HCT116 (cell line): ENCODE measurements around the gene NSUN3. TPM values are rescaled to one million over a fixed set of nuclear protein-coding genes. Genes with fewer than 3 reads are reported as not detected.

ENCODE experiments used
- ATAC-seq: fragments of 200-7000 bp; cut with Tn5 transposase; 2 replicates; pipeline ENCODE4 v1.9.1; 2020; ENCODE audit warnings: mild to moderate bottlenecking, moderate library complexity
- BruUV-seq: library from RNA; stranded (reverse); fragments of 400-500 nt; replicated peaks from 2 replicates; lab custom pipeline; 2021; lab: Mats Ljungman, UMichigan
- CTCF ChIA-PET: fragments of 300-600 bp; sonication (Branson Sonifier 250); formaldehyde crosslinking; loops from one replicate; lab custom pipeline; 2021; ENCODE audit warnings: antibody characterized with exemption; lab: Charles Lee
- POLR2A ChIA-PET: fragments of 300-600, 350-600 bp; sonication (Branson Sonifier 250); formaldehyde crosslinking; loops from one replicate; lab custom pipeline; 2021; ENCODE audit warnings: antibody characterized with exemption; lab: Charles Lee
- RAD21 ChIA-PET, 2 experiments: fragments of 300-600 bp; sonication (Branson Sonifier 250); formaldehyde crosslinking; loops; one replicate each; lab custom pipeline; 2023; ENCODE audit warnings: low total read pairs in 2 of 2; ENCODE audit not compliant: uncharacterized antibody in 2 of 2, unreplicated experiment in 2 of 2, low non-redundant PET in 1 of 2; lab: Charles Lee
- DNase-seq: peaks from one replicate; pipeline ENCODE4 v3.0.0-alpha.2; 2010; ENCODE audit warnings: low read depth, low spot score
- H2AFZ ChIP-seq: fragments of 200-600 bp; shearing (Covaris generic), sonication (generic); 2 replicates; pipeline ENCODE4 v1.6.1; 2017; ENCODE audit warnings: low read depth, mixed run types, mixed read lengths, antibody characterized with exemption, low read length; ENCODE audit not compliant: poor library complexity, severe bottlenecking
- H3K27ac ChIP-seq: 2 replicates; pipeline ENCODE4 v1.5.1; 2012; ENCODE audit warnings: low read depth, low read length
- H3K27me3 ChIP-seq: fragments of 200-600 bp; sonication (generic); 2 replicates; pipeline ENCODE4 v1.6.1; 2016; ENCODE audit warnings: mixed run types, low read length, mixed read lengths; ENCODE audit not compliant: insufficient read depth
- H3K36me3 ChIP-seq, 2 experiments: fragments of 200-500 bp in 1 of 2; fragments of 200-600 bp in 1 of 2; sonication (Bioruptor generic) in 1 of 2; sonication (generic) in 1 of 2; 2 replicates each; pipeline versions ENCODE4 v1.5.1 to v1.6.1; 2014 to 2016; ENCODE audit warnings: low read length in 2 of 2, inconsistent platforms in 1 of 2, mixed read lengths in 1 of 2, mixed run types in 1 of 2; ENCODE audit not compliant: insufficient read depth in 2 of 2, control insufficient read depth in 1 of 2
- H3K4me1 ChIP-seq, 2 experiments: fragments of 200-600 bp in 1 of 2; sonication (generic) in 1 of 2; 2 replicates each; pipeline versions ENCODE4 v1.5.1 to v1.6.1; 2012 to 2017; ENCODE audit warnings: low read length in 2 of 2, inconsistent platforms in 1 of 2, mild to moderate bottlenecking in 1 of 2, mixed read lengths in 1 of 2, mixed run types in 1 of 2, moderate library complexity in 1 of 2; ENCODE audit not compliant: insufficient read depth in 2 of 2, control insufficient read depth in 1 of 2
- H3K4me2 ChIP-seq: fragments of 200-600 bp; sonication (generic); 2 replicates; pipeline ENCODE4 v1.6.1; 2017; ENCODE audit warnings: mixed run types, low read length, mixed read lengths
- H3K4me3 ChIP-seq, 2 experiments: fragments of 200-600 bp in 1 of 2; sonication (generic) in 1 of 2; replicated peaks in 1 of 2; 2 replicates each; pipeline ENCODE4 v1.5.1; 2011 to 2016; ENCODE audit warnings: low read length in 2 of 2, control low read depth in 1 of 2, low read depth in 1 of 2, mild to moderate bottlenecking in 1 of 2, mixed read lengths in 1 of 2, mixed run types in 1 of 2
- H3K79me2 ChIP-seq: fragments of 200-600 bp; sonication (generic); 2 replicates; pipeline ENCODE4 v1.6.1; 2017; ENCODE audit warnings: mild to moderate bottlenecking, mixed run types, low read length, moderate library complexity, mixed read lengths; ENCODE audit not compliant: insufficient read depth
- H3K9ac ChIP-seq: fragments of 200-600 bp; sonication (generic); 2 replicates; pipeline ENCODE4 v1.6.1; 2016; ENCODE audit warnings: low read length, mixed read lengths
- H3K9me2 ChIP-seq: fragments of 200-600 bp; sonication (generic), shearing (Covaris generic); 2 replicates; pipeline ENCODE4 v1.6.1; 2017; ENCODE audit warnings: mixed run types, mild to moderate bottlenecking, moderate library complexity; ENCODE audit not compliant: insufficient read depth
- H3K9me3 ChIP-seq, 2 experiments: fragments of 200-500 bp in 1 of 2; fragments of 200-600 bp in 1 of 2; sonication (Bioruptor generic) in 1 of 2; sonication (generic) in 1 of 2; 2 replicates each; pipeline ENCODE4 v1.6.1; 2014 to 2017; ENCODE audit warnings: low read length in 2 of 2, mixed read lengths in 2 of 2, inconsistent platforms in 1 of 2, low read depth in 1 of 2, mild to moderate bottlenecking in 1 of 2, mixed run types in 1 of 2, moderate library complexity in 1 of 2; ENCODE audit not compliant: control insufficient read depth in 1 of 2, insufficient read depth in 1 of 2
- H4K20me1 ChIP-seq: fragments of 200-600 bp; sonication (generic), shearing (Covaris generic); 2 replicates; pipeline ENCODE4 v1.6.1; 2017; ENCODE audit warnings: mixed run types, mild to moderate bottlenecking, moderate library complexity; ENCODE audit not compliant: insufficient read depth
- ATF3 ChIP-seq: IDR thresholded peaks from 2 replicates; pipeline ENCODE4 v1.6.1; 2012
- CBX3 ChIP-seq: IDR thresholded peaks from 2 replicates; pipeline ENCODE4 v1.6.1; 2012; ENCODE audit warnings: low read depth
- CEBPB ChIP-seq: IDR thresholded peaks from 2 replicates; pipeline ENCODE4 v1.6.1; 2012; ENCODE audit warnings: low read depth
- ELF1 ChIP-seq: IDR thresholded peaks from 2 replicates; pipeline ENCODE4 v1.6.1; 2012; ENCODE audit warnings: low read depth, borderline replicate concordance
- EZH2phosphoT487 ChIP-seq: fragments of 200-600 bp; IDR thresholded peaks from 2 replicates; pipeline ENCODE4 v1.6.1; 2018; ENCODE audit warnings: antibody characterized with exemption, borderline replicate concordance
- FOSL1 ChIP-seq: IDR thresholded peaks from 2 replicates; pipeline ENCODE4 v1.6.1; 2012; ENCODE audit warnings: low read depth
- JUND ChIP-seq: IDR thresholded peaks from 2 replicates; pipeline ENCODE4 v1.6.1; 2012
- POLR2A ChIP-seq: IDR thresholded peaks from 2 replicates; pipeline ENCODE4 v1.7.0; 2011; ENCODE audit warnings: borderline replicate concordance; ENCODE audit not compliant: insufficient read depth, insufficient read length; ENCODE audit errors: extremely low read depth
- POLR2AphosphoS5 ChIP-seq: IDR thresholded peaks from 2 replicates; pipeline ENCODE4 v1.6.1; 2011; ENCODE audit warnings: mild to moderate bottlenecking, low read depth, low read length, moderate library complexity
- SIN3A ChIP-seq: IDR thresholded peaks from 2 replicates; pipeline ENCODE4 v1.6.1; 2012; ENCODE audit warnings: low read depth
- SP1 ChIP-seq: IDR thresholded peaks from 2 replicates; pipeline ENCODE4 v1.6.1; 2012; ENCODE audit warnings: low read depth
- SRF ChIP-seq: IDR thresholded peaks from 2 replicates; pipeline ENCODE4 v1.6.1; 2012; ENCODE audit warnings: low read depth
- TCF7L2 ChIP-seq: IDR thresholded peaks from 2 replicates; pipeline ENCODE4 v1.7.0; 2011; ENCODE audit warnings: borderline replicate concordance, inconsistent platforms; ENCODE audit not compliant: insufficient read depth, insufficient read length; ENCODE audit errors: extremely low read depth
- YY1 ChIP-seq: IDR thresholded peaks from 2 replicates; pipeline ENCODE4 v1.6.1; 2011; ENCODE audit warnings: low read length, low read depth, moderate library complexity, mild to moderate bottlenecking; ENCODE audit not compliant: insufficient replicate concordance; ENCODE audit errors: extremely low read depth
- ZFX ChIP-seq: fragments of 450-650 bp; IDR thresholded peaks from 2 replicates; pipeline ENCODE4 v1.6.1; 2017
- ZNF274 ChIP-seq: fragments of 200-500 bp; sonication (Bioruptor generic); IDR thresholded peaks from 2 replicates; pipeline ENCODE4 v1.6.1; 2014; ENCODE audit warnings: mild to moderate bottlenecking, low read depth, low read length, inconsistent platforms
- intact Hi-C: fragments of 100-400 bp; cut with micrococcal nuclease; formaldehyde crosslinking; loops from 2 replicates; pipeline ENCODE4 v1.10.0; 2022
- total RNA-seq: library from RNA; stranded (reverse); gene quantifications from one replicate; pipeline ENCODE4 v1.2.1, GENCODE V29; 2021; ENCODE audit not compliant: unreplicated experiment
- TF ChIP-seq, protein P1 (sequence below): IDR thresholded peaks from 2 replicates; pipeline ENCODE4 v1.6.1; 2012
- TF ChIP-seq, protein P2 (sequence below): IDR thresholded peaks from 2 replicates; pipeline ENCODE4 v1.6.1; 2012; ENCODE audit warnings: low read depth

The NSUN3 gene
- total RNA-seq, 1 experiment from 2014 or later = 6.6 TPM

DNA sequence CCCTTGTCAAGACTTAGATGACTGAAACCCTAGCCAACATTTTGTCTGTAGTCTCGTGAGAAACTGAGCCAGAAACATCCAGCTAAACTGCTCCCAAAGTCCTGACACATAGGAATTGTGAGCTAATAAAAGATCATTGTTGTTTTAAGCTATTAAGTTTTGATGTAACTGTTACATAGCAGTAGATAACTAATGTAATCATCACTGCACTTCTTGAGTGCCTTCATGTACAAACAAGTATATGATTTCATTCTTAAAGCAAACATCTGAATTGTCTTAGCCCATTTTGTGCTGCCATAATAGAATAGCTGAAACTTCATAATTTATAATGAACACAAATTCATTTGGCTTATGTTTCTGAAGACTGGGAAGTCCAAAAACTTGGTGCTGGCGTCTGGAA is 87.3 kb downstream of the NSUN3 start:
- TF ChIP-seq POLR2AphosphoS5 (no peak), CBX3 (no peak), EZH2phosphoT487 (no peak), ATF3 (no peak), POLR2A (no peak), ELF1 (no peak), ZFX (no peak), SP1 (no peak), SRF (no peak)
- TF ChIP-seq, protein P1, sequence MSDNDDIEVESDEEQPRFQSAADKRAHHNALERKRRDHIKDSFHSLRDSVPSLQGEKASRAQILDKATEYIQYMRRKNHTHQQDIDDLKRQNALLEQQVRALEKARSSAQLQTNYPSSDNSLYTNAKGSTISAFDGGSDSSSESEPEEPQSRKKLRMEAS = no peak

GRCh38 chr3:94156626-94157025 is 93.8 kb downstream of the NSUN3 start:
- H3K27ac ChIP-seq = no peak overlapping the region
- no peak overlapping the region for H3K4me2 ChIP-seq
- DNase-seq = no peak
- H3K36me3 ChIP-seq = no peaks in the 10 kb centered on the region
- H2AFZ ChIP-seq = no peak overlapping the region
- H3K27me3 ChIP-seq = no peaks in the 10 kb centered on the region
- CTCF ChIA-PET = no interaction called here
- H3K4me1 ChIP-seq = no peaks in the 10 kb centered on the region
- H3K9ac ChIP-seq = no peak overlapping the region
- H3K79me2 ChIP-seq = no peaks in the 10 kb centered on the region
- RAD21 ChIA-PET = no interaction called here
- intact Hi-C loops = no loop called here
- H4K20me1 ChIP-seq = no peaks in the 10 kb centered on the region
- no peak for ATAC-seq
- no TSS peak for BruUV-seq
- H3K9me2 ChIP-seq = no peaks in the 10 kb centered on the region
- POLR2A ChIA-PET = no interaction called here
- H3K4me3 ChIP-seq = no peak overlapping the region
- H3K9me3 ChIP-seq = no peaks in the 10 kb centered on the region
- no peak for TF ChIP-seq FOSL1
- TF ChIP-seq POLR2AphosphoS5 = no peak
- TF ChIP-seq ZNF274 = no peak
- no peak for TF ChIP-seq ZFX
- TF ChIP-seq YY1 = no peak
- TF ChIP-seq CEBPB = no peak
- TF ChIP-seq POLR2A = no peak
- TF ChIP-seq, protein P2, sequence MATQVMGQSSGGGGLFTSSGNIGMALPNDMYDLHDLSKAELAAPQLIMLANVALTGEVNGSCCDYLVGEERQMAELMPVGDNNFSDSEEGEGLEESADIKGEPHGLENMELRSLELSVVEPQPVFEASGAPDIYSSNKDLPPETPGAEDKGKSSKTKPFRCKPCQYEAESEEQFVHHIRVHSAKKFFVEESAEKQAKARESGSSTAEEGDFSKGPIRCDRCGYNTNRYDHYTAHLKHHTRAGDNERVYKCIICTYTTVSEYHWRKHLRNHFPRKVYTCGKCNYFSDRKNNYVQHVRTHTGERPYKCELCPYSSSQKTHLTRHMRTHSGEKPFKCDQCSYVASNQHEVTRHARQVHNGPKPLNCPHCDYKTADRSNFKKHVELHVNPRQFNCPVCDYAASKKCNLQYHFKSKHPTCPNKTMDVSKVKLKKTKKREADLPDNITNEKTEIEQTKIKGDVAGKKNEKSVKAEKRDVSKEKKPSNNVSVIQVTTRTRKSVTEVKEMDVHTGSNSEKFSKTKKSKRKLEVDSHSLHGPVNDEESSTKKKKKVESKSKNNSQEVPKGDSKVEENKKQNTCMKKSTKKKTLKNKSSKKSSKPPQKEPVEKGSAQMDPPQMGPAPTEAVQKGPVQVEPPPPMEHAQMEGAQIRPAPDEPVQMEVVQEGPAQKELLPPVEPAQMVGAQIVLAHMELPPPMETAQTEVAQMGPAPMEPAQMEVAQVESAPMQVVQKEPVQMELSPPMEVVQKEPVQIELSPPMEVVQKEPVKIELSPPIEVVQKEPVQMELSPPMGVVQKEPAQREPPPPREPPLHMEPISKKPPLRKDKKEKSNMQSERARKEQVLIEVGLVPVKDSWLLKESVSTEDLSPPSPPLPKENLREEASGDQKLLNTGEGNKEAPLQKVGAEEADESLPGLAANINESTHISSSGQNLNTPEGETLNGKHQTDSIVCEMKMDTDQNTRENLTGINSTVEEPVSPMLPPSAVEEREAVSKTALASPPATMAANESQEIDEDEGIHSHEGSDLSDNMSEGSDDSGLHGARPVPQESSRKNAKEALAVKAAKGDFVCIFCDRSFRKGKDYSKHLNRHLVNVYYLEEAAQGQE = no peak
- no peak for TF ChIP-seq TCF7L2
- TF ChIP-seq SP1 = no peak
- no peak for TF ChIP-seq SIN3A
- TF ChIP-seq ELF1 = no peak
- TF ChIP-seq JUND = no peak

More for the DNA sequence above, 87.3 kb downstream of the NSUN3 start:
- Histone ChIP-seq H3K4me2 (no peak overlapping the region), H3K79me2 (no peaks in the 10 kb centered on the region), H3K9ac (no peak overlapping the region), H3K27me3 (no peaks in the 10 kb centered on the region), H3K9me3 (no peaks in the 10 kb centered on the region), H2AFZ (no peak overlapping the region), H3K9me2 (no peaks in the 10 kb centered on the region), H3K4me1 (no peaks in the 10 kb centered on the region), H3K27ac (no peak overlapping the region), H3K4me3 (no peak overlapping the region), H4K20me1 (no peaks in the 10 kb centered on the region), H3K36me3 (no peaks in the 10 kb centered on the region)
- DNase-seq (no peak), ATAC-seq (no peak)
- CTCF ChIA-PET = no interaction called here
- BruUV-seq = no TSS peak
- POLR2A ChIA-PET = no interaction called here
- RAD21 ChIA-PET = no interaction called here
- intact Hi-C loops = no loop called here
